ENCODE results near the gene IL10RB. TPM values are rescaled to one million over a fixed set of nuclear protein-coding genes. Genes with fewer than 3 reads are reported as not detected.

Gene IL10RB
- total and polyA plus RNA-seq, 2 of the 4 experiments (the other 2 are of a cell fraction), result 20.1 to 45.2 TPM

DNA sequence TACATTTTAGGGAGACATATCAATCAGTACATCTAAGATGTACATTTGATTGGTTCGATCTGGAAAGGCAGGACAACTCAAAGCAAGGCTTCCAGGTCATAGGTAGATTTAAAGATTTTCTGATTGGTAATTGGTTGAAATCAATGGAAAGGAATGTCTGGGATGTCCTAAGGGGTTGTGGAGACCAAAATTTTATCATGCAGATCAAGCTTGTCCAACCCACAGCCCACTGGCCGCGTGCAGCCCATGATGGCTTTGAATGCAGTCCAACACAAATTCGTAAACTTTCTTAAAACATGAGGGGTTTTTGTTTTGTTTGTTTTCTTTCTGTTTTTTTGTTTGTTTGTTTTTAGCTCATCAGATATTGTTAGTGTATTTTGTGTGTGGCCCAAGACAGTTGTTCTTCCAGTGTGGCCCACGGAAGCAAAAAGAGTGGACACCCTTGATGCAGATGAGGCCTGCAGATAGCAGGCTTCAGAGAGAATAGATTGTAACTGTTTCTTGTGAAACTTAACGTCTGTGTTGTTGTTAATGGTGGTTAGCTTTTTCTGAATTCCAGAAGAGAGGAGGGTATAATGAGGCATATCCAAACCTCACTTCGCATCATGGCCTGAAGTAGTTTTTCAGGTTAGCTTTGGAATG lies 61.7 kb downstream of the IL10RB start:
- in situ Hi-C loops (cut with MboI; ENCODE audit: low sequenced_read_pairs), result no loop called here
- Histone ChIP-seq H3K23ac (ENCODE audit: low read depth, low read length) (no peak overlapping the region), H3K14ac (replicated peaks; ENCODE audit: low read depth, low read length) (no peak overlapping the region), H4K5ac (ENCODE audit: low read depth, low read length) (no peak overlapping the region), H3K9me3 (ENCODE audit: control insufficient read depth, insufficient read depth, low read length) (0 out of 2 replicates have a peak, but pooled peaks cover 2% of the 10 kb centered on the region), H3K27ac (ENCODE audit: insufficient read depth, low read length) (no peak overlapping the region), H3K79me1 (ENCODE audit: low read depth in 1 of 2, low read length in 2 of 2) (peaks cover 36 to 58% of the 10 kb centered on the region in 2 experiments), H4K91ac (ENCODE audit: insufficient read depth, low read depth, low read length) (no peak overlapping the region), H4K20me1 (ENCODE audit: insufficient read depth, low read length) (peaks cover 16% of the 10 kb centered on the region), H3K4me3 (ENCODE audit: insufficient read depth, low read depth, low read length) (no peak overlapping the region), H3K27me3 (ENCODE audit: control insufficient read depth, insufficient read depth, low read length) (no peaks in the 10 kb centered on the region), H3K9me1 (ENCODE audit: insufficient read depth, low read length) (peaks cover 8% of the 10 kb centered on the region), H3K18ac (ENCODE audit: low read depth, low read length) (no peak overlapping the region), H2AFZ (replicated peaks; ENCODE audit: low read length, poor library complexity) (no peak overlapping the region), H2BK20ac (ENCODE audit: low read depth, low read length) (no peak overlapping the region), H2BK15ac (ENCODE audit: low read depth, low read length) (no peak overlapping the region), H3K9ac (ENCODE audit: low read depth, low read length) (no peak overlapping the region), H2BK120ac (ENCODE audit: low read depth, low read length) (no peak overlapping the region), H3K4me2 (ENCODE audit: low read depth, low read length) (no peak overlapping the region), H3K36me3 (ENCODE audit: control insufficient read depth, insufficient read depth, low read length) (peaks cover 9% of the 10 kb centered on the region), H4K8ac (ENCODE audit: low read depth in 2 of 2, low read length in 2 of 2) (no peak overlapping the region), H2AK5ac (ENCODE audit: low read depth, low read length) (no peak overlapping the region), H2BK5ac (ENCODE audit: low read depth, low read length, poor library complexity, severe bottlenecking) (no peak overlapping the region), H2AK9ac (replicated peaks; ENCODE audit: low read depth, low read length, poor library complexity) (no peak overlapping the region), H3K4me1 (ENCODE audit: control insufficient read depth, insufficient read depth, low read length) (no peaks in the 10 kb centered on the region), H3K4ac (ENCODE audit: low read depth, low read length) (no peak overlapping the region), H3K56ac (ENCODE audit: extremely low read depth, insufficient read depth, low read length) (no peak overlapping the region)
- WGBS, 2 experiments (ENCODE audit: extremely low coverage in 2 of 2, insufficient read length in 1 of 2), result 100% methylated on average over 1 of the region's 7 CpGs; no CpG with 5 or more reads in 1 of the 2 experiments
- intact Hi-C loops (cut with micrococcal nuclease), result no loop called here
- no TSS peak for BruUV-seq (replicated peaks)
- DNase-seq, result no peak
- CTCF ChIA-PET, result interaction anchor here (1.8 kb wide), 1 partner anchor 33 kb away, joined by 4 read pairs; no protein-coding TSS in a partner anchor
- POLR2A ChIA-PET (ENCODE audit: unreplicated experiment), result no interaction called here
- dilution Hi-C loops (cut with HindIII; ENCODE audit: low sequenced_read_pairs, unreplicated experiment), result no loop called here
- TF ChIP-seq BHLHE40 (IDR thresholded peaks at IDR 0.05; ENCODE audit: low read depth, low read length), result no peak
- no peak for TF ChIP-seq MXI1 (IDR thresholded peaks at IDR 0.05; ENCODE audit: borderline replicate concordance, low read depth, low read length)
- TF ChIP-seq MAFK (IDR thresholded peaks at IDR 0.05; ENCODE audit: low read depth, low read length), result no peak
- TF ChIP-seq RAD21 (IDR thresholded peaks at IDR 0.05; ENCODE audit: low read length), result no peak
- TF ChIP-seq, protein P1, sequence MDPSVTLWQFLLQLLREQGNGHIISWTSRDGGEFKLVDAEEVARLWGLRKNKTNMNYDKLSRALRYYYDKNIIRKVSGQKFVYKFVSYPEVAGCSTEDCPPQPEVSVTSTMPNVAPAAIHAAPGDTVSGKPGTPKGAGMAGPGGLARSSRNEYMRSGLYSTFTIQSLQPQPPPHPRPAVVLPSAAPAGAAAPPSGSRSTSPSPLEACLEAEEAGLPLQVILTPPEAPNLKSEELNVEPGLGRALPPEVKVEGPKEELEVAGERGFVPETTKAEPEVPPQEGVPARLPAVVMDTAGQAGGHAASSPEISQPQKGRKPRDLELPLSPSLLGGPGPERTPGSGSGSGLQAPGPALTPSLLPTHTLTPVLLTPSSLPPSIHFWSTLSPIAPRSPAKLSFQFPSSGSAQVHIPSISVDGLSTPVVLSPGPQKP (IDR thresholded peaks at IDR 0.05; ENCODE audit: borderline replicate concordance, low read depth, low read length), result no peak
- no peak for TF ChIP-seq SMC3 (IDR thresholded peaks at IDR 0.05; ENCODE audit: low read depth, low read length)
- no peak for TF ChIP-seq POLR2A (IDR thresholded peaks at IDR 0.05; ENCODE audit: low read depth, low read length)
- no peak for TF ChIP-seq RCOR1 (IDR thresholded peaks at IDR 0.05; ENCODE audit: insufficient replicate concordance, low read length)
- TF ChIP-seq CEBPB (IDR thresholded peaks at IDR 0.05; ENCODE audit: low read depth, low read length), result no peak
- TF ChIP-seq MAZ (IDR thresholded peaks at IDR 0.05; ENCODE audit: borderline replicate concordance, low read depth, low read length), result no peak
- TF ChIP-seq, protein P2, sequence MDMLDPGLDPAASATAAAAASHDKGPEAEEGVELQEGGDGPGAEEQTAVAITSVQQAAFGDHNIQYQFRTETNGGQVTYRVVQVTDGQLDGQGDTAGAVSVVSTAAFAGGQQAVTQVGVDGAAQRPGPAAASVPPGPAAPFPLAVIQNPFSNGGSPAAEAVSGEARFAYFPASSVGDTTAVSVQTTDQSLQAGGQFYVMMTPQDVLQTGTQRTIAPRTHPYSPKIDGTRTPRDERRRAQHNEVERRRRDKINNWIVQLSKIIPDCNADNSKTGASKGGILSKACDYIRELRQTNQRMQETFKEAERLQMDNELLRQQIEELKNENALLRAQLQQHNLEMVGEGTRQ (IDR thresholded peaks at IDR 0.05; ENCODE audit: low read depth, low read length), result no peak
- TF ChIP-seq, protein P3, sequence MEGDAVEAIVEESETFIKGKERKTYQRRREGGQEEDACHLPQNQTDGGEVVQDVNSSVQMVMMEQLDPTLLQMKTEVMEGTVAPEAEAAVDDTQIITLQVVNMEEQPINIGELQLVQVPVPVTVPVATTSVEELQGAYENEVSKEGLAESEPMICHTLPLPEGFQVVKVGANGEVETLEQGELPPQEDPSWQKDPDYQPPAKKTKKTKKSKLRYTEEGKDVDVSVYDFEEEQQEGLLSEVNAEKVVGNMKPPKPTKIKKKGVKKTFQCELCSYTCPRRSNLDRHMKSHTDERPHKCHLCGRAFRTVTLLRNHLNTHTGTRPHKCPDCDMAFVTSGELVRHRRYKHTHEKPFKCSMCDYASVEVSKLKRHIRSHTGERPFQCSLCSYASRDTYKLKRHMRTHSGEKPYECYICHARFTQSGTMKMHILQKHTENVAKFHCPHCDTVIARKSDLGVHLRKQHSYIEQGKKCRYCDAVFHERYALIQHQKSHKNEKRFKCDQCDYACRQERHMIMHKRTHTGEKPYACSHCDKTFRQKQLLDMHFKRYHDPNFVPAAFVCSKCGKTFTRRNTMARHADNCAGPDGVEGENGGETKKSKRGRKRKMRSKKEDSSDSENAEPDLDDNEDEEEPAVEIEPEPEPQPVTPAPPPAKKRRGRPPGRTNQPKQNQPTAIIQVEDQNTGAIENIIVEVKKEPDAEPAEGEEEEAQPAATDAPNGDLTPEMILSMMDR (conservative IDR thresholded peaks at IDR 0.05; ENCODE audit: low read depth, low read length), result no peak
- TF ChIP-seq NFE2L2 (IDR thresholded peaks at IDR 0.05; ENCODE audit: low read depth, low read length), result no peak
- no peak for TF ChIP-seq RFX5 (IDR thresholded peaks at IDR 0.05; ENCODE audit: low read depth, low read length)
- no peak for TF ChIP-seq FOS (IDR thresholded peaks at IDR 0.05; ENCODE audit: low read depth, low read length)
- no peak for TF ChIP-seq CHD1 (IDR thresholded peaks at IDR 0.05; ENCODE audit: low read depth, low read length)
- no peak for ATAC-seq (ENCODE audit: low read depth)

All from IMR-90 (cell line).